HEK293 (cell line): ENCODE measurements around the gene PSME4.

Experiments used
- ATF2 ChIP-seq: fragments of 450-650 bp; formaldehyde crosslinking; IDR thresholded peaks from 2 replicates; pipeline ENCODE4 v1.5.1; 2016; ENCODE audit warnings: missing biosample characterization, missing genetic modification characterization, low read depth
- CTCF ChIP-seq: fragments of 450-650 bp; formaldehyde crosslinking; IDR thresholded peaks from 2 replicates; pipeline ENCODE4 v1.5.1; 2016; ENCODE audit warnings: missing biosample characterization, missing genetic modification characterization
- ZNF513 ChIP-seq: fragments of 450-650 bp; IDR thresholded peaks from 2 replicates; pipeline ENCODE4 v1.5.1; 2018; ENCODE audit warnings: missing biosample characterization, missing genetic modification characterization
- ZNF785 ChIP-seq: fragments of 450-650 bp; formaldehyde crosslinking; IDR thresholded peaks from 2 replicates; pipeline ENCODE4 v1.5.1; 2016; ENCODE audit warnings: missing biosample characterization, missing genetic modification characterization

- TF ChIP-seq ATF2 (tag by site-specific recombination) (no peak), ZNF513 (tag by site-specific recombination) (no peak), CTCF (tag by site-specific recombination) (no peak), ZNF785 (tag by site-specific recombination) (no peak)
Measured at GRCh38 chr2:53939656-53940055, 31.1 kb downstream of the PSME4 start.
